Erythroblast (primary cell): Measurements from ENCODE around the gene HAPLN3.

Experiments used
- GATA1 ChIP-seq: IDR thresholded peaks from 2 replicates; pipeline ENCODE4 v1.6.1; 2011; ENCODE audit warnings: low read depth, mild to moderate bottlenecking, control low read depth, low read length, moderate library complexity
- POLR2A ChIP-seq: IDR thresholded peaks from 2 replicates; pipeline ENCODE4 v1.6.1; 2011; ENCODE audit warnings: mild to moderate bottlenecking, low read length

GRCh38 chr15:88828791-88829190, 66.6 kb downstream of the HAPLN3 start:
- no peak for TF ChIP-seq POLR2A
- TF ChIP-seq GATA1: no peak
